ENCODE measurements around the gene ACAT2. TPM values are rescaled to one million over a fixed set of nuclear protein-coding genes. Genes with fewer than 3 reads are reported as not detected.

The ACAT2 gene
- total RNA-seq, 1 donor: 22.1 TPM

DNA sequence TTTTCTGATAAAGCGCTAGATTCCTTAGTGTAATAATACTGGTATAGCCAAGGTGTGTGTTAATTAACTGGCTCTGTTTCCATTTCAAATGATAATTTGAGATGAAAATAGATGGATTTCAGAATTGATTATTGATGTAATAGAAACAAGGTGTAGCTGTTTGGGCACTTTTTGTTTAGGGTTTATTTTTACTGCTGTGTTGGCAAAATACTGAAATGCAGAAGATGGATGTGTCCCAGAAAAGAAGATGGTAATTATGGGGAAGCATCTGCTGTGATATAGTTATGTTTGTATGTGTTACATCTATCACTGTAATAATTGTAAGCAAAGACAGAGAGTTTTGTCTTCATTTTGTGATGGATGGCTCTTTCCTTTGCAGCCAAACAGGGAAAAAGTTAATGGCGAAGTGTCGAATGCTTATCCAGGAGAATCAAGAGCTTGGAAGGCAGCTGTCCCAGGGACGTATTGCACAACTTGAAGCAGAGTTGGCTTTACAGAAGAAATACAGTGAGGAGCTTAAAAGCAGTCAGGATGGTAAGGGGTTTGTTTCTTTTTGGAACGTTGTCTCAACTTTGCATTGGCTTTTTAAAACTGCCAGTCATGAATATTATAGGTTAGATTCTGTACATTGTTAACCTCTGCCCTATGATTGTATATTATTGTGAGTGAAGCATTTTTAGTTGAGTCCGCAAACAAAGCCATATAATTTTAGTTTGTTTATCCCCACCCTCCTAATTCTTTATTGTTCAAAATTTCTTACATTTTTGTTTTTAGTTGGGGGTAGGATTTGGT, 8.6 kb upstream of the ACAT2 start:
- no peak for TF ChIP-seq CTCF (IDR thresholded peaks at IDR 0.05; ENCODE audit: insufficient read depth, low read length)
- DNase-seq (ENCODE audit: low read depth): no peak
- H3K4me3 ChIP-seq (ENCODE audit: low read depth, low read length): no peak overlapping the region

- H3K4me3 ChIP-seq (ENCODE audit: low read depth, low read length): no peak overlapping the region
- DNase-seq (ENCODE audit: low read depth): no peak
- no peak for TF ChIP-seq CTCF (IDR thresholded peaks at IDR 0.05; ENCODE audit: insufficient read depth, low read length)
Observed at GRCh38 chr6:159754401-159754800, 7.4 kb upstream of the ACAT2 start.

DNA sequence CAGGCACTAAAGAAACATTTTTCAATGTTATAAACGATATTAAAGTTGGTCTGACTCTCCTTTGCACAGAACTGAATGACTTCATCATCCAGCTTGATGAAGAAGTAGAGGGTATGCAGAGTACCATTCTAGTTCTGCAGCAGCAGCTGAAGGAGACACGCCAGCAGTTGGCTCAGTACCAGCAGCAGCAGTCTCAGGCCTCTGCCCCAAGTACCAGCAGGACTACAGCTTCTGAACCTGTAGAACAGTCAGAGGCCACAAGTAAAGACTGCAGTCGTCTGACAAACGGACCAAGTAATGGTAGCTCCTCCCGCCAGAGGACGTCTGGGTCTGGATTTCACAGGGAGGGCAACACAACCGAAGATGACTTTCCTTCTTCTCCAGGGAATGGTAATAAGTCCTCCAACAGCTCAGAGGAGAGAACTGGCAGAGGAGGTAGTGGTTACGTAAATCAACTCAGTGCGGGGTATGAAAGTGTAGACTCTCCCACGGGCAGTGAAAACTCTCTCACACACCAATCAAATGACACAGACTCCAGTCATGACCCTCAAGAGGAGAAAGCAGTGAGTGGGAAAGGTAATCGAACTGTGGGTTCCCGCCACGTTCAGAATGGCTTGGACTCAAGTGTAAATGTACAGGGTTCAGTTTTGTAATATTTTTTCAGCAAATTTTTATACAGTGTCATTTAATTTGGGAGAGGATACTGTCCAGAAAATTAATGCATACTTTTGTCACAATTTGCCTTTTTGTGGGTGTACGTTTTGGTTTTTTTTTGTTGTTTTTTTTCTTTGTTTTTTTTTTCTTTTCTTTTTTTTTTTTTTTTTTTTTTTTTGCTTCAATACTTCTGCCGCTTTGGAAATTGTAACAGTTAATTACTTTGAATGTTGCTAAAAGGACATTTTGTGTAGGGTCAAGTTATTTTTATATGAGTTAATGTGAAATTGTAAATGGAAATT, 6.6 kb upstream of the ACAT2 start:
- no peak for DNase-seq (ENCODE audit: low read depth)
- no peak overlapping the region for H3K4me3 ChIP-seq (ENCODE audit: low read depth, low read length)
- no peak for TF ChIP-seq CTCF (IDR thresholded peaks at IDR 0.05; ENCODE audit: insufficient read depth, low read length)

GRCh38 chr6:159756508-159756907, 5.3 kb upstream of the ACAT2 start:
- no peak for TF ChIP-seq CTCF (IDR thresholded peaks at IDR 0.05; ENCODE audit: insufficient read depth, low read length)
- H3K4me3 ChIP-seq (ENCODE audit: low read depth, low read length): no peak overlapping the region
- DNase-seq (ENCODE audit: low read depth): no peak

- DNase-seq (ENCODE audit: low read depth): peak; percentile 28
- TF ChIP-seq CTCF (IDR thresholded peaks at IDR 0.05; ENCODE audit: insufficient read depth, low read length): no peak
- H3K4me3 ChIP-seq (ENCODE audit: low read depth, low read length): no peak overlapping the region
Observed at GRCh38 chr6:159758031-159759001, 3.5 kb upstream of the ACAT2 start.

- no peak for TF ChIP-seq CTCF (IDR thresholded peaks at IDR 0.05; ENCODE audit: insufficient read depth, low read length)
Observed at GRCh38 chr6:159759645-159760044, 2.2 kb upstream of the ACAT2 start.

More at GRCh38 chr6:159759645-159760044, 2.2 kb upstream of the ACAT2 start:
- no peak for DNase-seq (ENCODE audit: low read depth)
- H3K4me3 ChIP-seq (ENCODE audit: low read depth, low read length): no peak overlapping the region

Measured in fibroblast of the aortic adventitia (primary cell).